HG02798 (cell line): Measurements from ENCODE around the gene MYOM1.
"Not testable (repeated sequence)": the region's sequence is repeated elsewhere in the genome, so short reads cannot be mapped to it uniquely, and the experiment has no call there.

Experiments
- ATAC-seq: cut with Tn5 transposase; IDR thresholded peaks from one replicate; pipeline ENCODE4 v1.9.1; 2021; ENCODE audit warnings: mild to moderate bottlenecking; ENCODE audit not compliant: unreplicated experiment, poor library complexity

MYOM1 gene

DNA sequence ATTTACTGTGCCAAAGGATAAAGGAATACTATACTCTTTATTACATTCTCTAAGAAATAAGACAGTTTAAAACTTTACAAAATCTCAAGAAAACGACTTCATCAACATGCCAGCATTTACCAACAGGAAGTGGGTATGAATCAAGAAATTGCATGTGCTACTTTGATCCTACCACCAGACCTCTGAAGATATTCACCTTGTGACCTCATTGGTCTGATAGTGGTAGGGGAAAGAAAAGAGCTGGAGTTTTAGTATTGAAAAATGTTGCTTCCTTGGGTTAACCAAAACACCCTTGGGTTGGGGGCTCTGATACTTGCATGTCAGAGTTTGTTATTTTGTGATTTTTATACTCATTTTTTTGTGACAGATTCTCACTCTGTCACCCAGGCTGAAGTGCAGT, 122.7 kb downstream of the MYOM1 start:
- ATAC-seq: no peak

GRCh38 chr18:3095921-3096320, 123.8 kb downstream of the MYOM1 start:
- no peak for ATAC-seq

DNA sequence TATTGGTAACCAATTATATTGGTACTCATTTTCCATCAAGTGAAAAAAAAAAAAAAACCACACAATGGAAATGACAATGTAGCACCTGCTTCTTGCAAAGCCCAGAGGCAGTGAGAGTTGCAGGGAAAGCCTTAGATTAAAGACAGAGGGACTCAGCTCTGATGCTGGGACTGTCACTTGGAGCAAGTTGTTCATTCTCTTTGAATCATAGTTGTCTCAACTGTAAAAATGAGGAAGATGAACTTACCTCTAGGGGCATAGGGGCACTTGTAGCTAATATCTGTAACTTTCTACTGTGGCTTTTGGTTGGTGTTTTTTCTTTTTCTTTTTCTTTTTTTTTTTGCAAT, 125.5 kb downstream of the MYOM1 start:
- no peak for ATAC-seq

- ATAC-seq: no peak
Observed at GRCh38 chr18:3093624-3094337, 126.0 kb downstream of the MYOM1 start.

DNA sequence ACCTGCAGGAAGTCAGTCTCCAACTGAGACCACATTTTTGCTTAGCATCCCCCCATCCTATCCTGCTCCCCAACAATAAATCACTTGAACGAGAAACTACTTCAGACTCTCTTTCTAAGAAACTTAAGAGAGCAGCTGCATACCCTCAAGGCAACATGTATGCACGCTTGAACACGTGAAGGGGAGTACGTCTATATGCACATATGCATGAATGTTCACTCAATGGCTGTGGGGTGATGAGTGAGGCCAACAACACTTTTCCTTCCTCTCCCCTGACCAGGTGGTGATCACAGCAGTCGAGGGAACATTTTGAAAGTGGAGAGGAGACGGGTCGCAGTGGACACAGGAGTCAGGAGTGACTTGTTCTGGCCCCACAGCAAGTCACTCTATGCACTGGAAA, 127.0 kb downstream of the MYOM1 start:
- no peak for ATAC-seq

GRCh38 chr18:3089579-3089978, 130.2 kb downstream of the MYOM1 start:
- ATAC-seq: no peak

GRCh38 chr18:3088449-3088848, 131.3 kb downstream of the MYOM1 start:
- ATAC-seq: no peak

DNA sequence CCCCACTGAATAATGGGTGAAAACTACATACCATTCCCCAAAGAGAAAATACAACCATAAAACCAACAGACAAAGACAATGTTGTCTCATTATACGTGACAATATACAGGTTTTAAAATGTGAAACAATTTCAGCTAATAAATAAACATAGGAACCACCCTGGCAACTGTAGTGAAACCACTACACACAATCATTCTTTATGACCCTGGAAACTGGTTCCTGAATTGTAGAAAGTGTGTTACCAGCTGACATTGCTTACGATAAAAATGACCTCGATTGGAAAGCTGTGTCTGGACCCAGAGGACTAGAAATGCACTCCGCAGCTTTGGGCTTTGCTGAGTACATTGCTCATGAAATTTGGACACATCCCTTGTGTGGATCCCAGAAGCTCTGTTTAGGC, 132.9 kb downstream of the MYOM1 start:
- ATAC-seq: no peak

DNA sequence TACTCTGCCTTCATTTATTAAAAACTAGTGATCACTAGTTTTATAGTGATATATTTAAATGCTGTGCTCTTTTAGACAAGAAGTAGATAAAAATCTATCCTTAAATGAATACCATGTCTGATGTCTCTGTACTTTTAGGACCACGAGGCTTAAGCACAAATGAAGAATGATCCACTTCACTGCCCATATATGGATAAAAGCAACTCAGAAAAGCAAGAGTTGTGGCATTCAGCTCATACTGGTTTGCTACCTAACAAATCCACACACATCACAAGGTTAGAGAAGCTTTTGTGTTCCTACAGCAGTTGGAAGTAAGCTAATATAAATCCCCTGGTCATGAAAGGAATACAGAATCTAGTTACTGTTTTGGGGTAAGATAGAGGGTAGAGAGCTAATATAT, 134.2 kb downstream of the MYOM1 start:
- no peak for ATAC-seq

- ATAC-seq: no peak
Observed at GRCh38 chr18:3084206-3084605, 135.6 kb downstream of the MYOM1 start.

- no peak for ATAC-seq
Observed at GRCh38 chr18:3083766-3084165, 136.0 kb downstream of the MYOM1 start.

DNA sequence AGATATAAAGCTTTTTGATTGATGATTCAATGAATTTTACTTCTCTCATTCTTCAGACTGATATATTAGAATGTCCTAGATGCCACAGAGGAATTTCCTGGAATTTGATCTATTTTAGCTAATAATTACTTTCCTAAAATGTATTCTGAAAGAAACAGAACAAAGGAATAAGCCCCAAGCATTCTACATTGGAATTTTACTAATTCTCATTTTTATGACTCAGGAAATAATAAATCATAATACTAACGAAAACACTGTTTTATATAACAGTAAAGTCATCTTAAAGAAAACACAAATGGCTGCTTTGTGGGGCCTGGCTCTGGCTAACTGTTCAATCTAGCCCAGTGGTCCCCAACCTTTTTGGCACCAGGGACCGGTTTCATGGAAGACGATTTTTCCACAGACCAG, 138.2 kb downstream of the MYOM1 start:
- no peak for ATAC-seq

DNA sequence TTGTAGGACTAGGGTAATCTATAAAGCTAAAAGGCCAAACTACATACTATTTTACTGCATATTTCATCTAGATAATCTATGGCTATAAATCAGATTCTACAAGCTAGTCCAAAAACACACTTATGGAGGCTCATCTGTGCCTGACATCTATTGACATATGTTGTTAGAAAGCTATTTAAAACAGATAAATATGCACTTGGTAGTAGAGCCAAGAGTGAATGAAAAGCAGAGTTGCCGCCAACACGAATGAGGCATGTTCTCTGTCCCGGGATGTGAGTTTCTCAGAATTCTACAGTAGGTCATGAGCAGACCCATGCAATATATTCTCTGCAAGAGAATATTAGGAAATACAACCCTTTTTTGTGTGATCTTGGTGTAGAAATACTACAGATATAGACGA, 140.1 kb downstream of the MYOM1 start:
- ATAC-seq: no peak

DNA sequence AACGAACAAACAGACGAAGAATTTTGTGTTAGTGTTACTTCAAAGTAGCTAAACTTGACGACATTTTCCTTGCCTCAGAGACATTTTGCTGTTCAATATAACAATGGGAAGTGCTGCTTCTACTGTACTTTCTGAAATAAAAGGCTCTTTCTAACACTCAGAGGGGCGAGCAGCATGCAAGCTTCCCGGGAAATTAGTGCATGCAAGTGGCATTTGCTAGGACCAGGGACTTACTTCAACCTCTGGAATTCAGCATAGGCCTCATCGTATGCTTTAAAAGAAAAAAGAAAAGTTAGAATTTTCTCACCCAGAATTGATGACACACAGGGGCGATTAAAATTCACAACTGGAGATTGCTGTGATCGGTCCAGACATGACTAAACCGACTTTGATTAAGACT, 144.3 kb downstream of the MYOM1 start:
- ATAC-seq: no peak

- no peak for ATAC-seq
Observed at GRCh38 chr18:3074087-3074486, 145.7 kb downstream of the MYOM1 start.

DNA sequence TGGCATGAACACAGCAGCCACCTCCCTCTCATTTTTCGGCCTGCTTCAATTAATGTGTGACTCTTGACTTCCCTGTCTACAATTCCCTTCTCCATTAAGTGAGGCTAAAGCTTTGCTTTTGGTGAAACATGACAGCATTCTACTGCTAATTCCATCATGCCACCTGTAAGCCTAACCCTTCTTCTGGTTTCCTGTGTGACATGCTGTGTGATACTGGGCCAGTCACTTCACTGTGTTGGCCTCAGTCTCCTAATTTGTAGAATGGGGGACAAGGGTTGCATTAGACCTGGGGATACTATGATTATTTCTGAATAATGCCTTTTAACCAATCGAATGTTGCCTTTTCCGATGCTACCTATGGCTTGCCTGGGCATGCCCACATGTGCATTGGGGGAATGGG, 146.4 kb downstream of the MYOM1 start:
- ATAC-seq: not testable (repeated sequence)

DNA sequence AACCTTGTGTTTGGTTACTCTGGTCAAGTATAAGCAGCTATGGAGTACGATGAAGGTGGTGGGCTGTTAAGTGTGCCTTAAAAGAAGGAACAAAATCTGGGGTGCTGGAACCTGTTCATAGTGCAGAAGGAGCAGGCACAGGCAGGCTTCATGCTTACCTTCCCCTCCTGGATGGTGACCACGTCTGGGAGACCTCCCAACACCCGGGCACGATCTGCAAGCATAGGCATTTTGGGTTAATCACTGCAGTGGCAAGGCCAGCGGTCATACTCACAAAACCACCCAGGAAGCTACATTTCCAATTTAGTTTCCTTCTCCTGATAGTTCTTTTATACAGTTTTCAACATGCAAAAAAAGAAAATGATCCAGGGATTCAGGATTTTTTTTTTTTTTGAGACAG, 148.1 kb downstream of the MYOM1 start:
- no peak for ATAC-seq

DNA sequence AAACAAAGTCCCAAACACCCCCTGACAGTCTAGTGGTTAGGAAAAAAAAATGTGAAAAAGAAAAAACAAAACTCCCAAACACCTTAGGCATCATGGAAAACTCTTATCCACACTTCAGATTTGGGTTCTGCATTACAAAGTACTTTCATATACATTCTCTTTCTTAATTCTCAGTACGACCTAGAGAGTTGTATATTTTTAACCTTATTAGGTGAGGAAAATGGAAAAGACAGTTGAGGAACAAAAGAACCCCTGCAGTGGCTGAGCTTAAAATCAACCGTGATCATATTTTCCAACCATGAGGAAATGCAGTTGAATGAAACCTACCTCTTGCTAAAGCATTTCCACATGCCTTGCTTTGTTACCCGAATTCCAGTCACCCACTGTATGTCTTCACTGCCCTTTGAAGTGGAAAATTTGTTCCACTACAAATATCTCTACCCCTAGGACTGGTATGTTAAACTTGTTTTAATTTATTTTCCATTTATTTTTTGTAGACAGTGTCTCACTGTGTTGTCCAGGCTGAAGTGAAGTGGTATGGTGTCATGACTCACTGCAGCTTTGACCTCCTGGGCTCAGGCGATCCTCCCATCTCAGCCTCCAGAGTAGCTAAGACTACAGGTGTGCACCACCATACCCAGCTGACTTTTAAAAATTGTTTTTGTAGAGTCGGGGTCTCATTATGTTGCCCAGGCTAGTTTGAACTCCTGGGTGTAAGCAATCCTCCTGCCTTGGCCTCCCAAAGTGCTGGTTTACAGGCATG, 149.9 kb downstream of the MYOM1 start:
- no peak for ATAC-seq

DNA sequence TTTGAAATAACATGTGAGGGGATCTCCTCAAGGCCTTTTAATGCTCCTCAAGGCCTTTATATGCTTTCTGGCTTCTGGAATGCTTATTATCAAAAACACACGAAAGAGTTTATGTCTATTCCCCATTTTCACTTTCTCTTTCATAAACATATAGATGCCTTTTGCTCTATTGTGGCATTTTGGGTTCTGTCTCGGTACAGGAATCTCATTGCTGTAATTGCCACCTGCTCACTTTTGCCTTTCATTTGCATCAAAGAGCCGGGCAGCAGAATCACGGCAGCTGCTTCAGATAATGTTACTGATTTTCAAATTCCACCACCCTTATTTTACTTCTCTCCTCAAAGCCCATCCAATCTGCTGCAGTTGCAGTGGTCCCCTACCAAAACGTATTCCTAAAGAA, 152.0 kb downstream of the MYOM1 start:
- ATAC-seq: no peak

GRCh38 chr18:3067165-3067661, 152.6 kb downstream of the MYOM1 start:
- ATAC-seq: no peak

- ATAC-seq: no peak
Observed at GRCh38 chr18:3066341-3067110, 153.2 kb downstream of the MYOM1 start.
